ENCODE measurements around the gene MSANTD3. TPM values are rescaled to one million over a fixed set of nuclear protein-coding genes. Genes with fewer than 3 reads are reported as not detected.
"Not testable (repeated sequence)": the region's sequence is repeated elsewhere in the genome, so short reads cannot be mapped to it uniquely, and the experiment has no call there.

Gene MSANTD3
- total and polyA plus RNA-seq, 8 donors, result 19.9 to 31.7 (median 22.2) TPM

- Histone ChIP-seq H3K36me3 (peaks cover 0 to 11% of the 10 kb centered on the region in 2 donors), H3K4me3 (no peak overlapping the region), H3K27ac (no peak overlapping the region), H3K27me3 (no peaks in the 10 kb centered on the region), H3K9me3 (no peaks in the 10 kb centered on the region), H3K4me1 (no peaks in the 10 kb centered on the region)
- intact Hi-C loops (cut with DNase I), result no loop called here
- DNase-seq (peak in 3 of 4 donors; percentile 41 to 63 (median 51)), ATAC-seq (peak; percentile 78)
- peak; percentile 86 to 97 for TF ChIP-seq CTCF (IDR thresholded peaks at IDR 0.05)
Measured at GRCh38 chr9:100437860-100438805, 11.2 kb downstream of the MSANTD3 start.

- no peaks in the 10 kb centered on the region for H3K9me3 ChIP-seq
- no peaks in the 10 kb centered on the region for H3K27me3 ChIP-seq
- intact Hi-C loops (cut with DNase I), result no loop called here
- ATAC-seq (peak; percentile 86), DNase-seq (no peak)
- H3K27ac ChIP-seq, result peak overlapping the region in 1 of 2 donors; percentile 35
- H3K4me3 ChIP-seq, result no peak overlapping the region
- peaks cover 0 to 12% of the 10 kb centered on the region in 2 donors for H3K36me3 ChIP-seq
- TF ChIP-seq CTCF (IDR thresholded peaks at IDR 0.05), result no peak
- H3K4me1 ChIP-seq, result peaks cover 0 to 5% of the 10 kb centered on the region in 2 donors
Measured at GRCh38 chr9:100440071-100440470, 13.1 kb downstream of the MSANTD3 start.

- ATAC-seq; H3K27ac ChIP-seq; H3K4me1 ChIP-seq; H3K9me3 ChIP-seq; DNase-seq; intact Hi-C loops (cut with DNase I); H3K4me3 ChIP-seq; H3K27me3 ChIP-seq: not testable (repeated sequence)
- peaks cover 0 to 12% of the 10 kb centered on the region in 2 donors for H3K36me3 ChIP-seq
Measured at GRCh38 chr9:100440487-100440886, 13.5 kb downstream of the MSANTD3 start.

GRCh38 chr9:100441911-100442361 is 15.0 kb downstream of the MSANTD3 start:
- TF ChIP-seq CTCF (IDR thresholded peaks at IDR 0.05), result no peak
- intact Hi-C loops (cut with DNase I), result no loop called here
- DNase-seq, result no peak
- no peak overlapping the region for H3K4me3 ChIP-seq
- H3K27ac ChIP-seq, result no peak overlapping the region
- H3K27me3 ChIP-seq, result no peaks in the 10 kb centered on the region
- H3K9me3 ChIP-seq, result no peaks in the 10 kb centered on the region
- H3K36me3 ChIP-seq, result peaks cover 0 to 17% of the 10 kb centered on the region in 2 donors
- peaks cover 0 to 5% of the 10 kb centered on the region in 2 donors for H3K4me1 ChIP-seq
- no peak for ATAC-seq

- H3K27ac ChIP-seq, result no peak overlapping the region
- no peak for ATAC-seq
Measured at GRCh38 chr9:100443781-100444768, 17.1 kb downstream of the MSANTD3 start.

More at GRCh38 chr9:100443781-100444768, 17.1 kb downstream of the MSANTD3 start:
- Histone ChIP-seq H3K36me3 (peaks cover 0 to 17% of the 10 kb centered on the region in 2 donors), H3K4me3 (no peak overlapping the region), H3K9me3 (no peaks in the 10 kb centered on the region), H3K27me3 (no peaks in the 10 kb centered on the region), H3K4me1 (peaks cover 0 to 5% of the 10 kb centered on the region in 2 donors)
- no peak for DNase-seq
- TF ChIP-seq CTCF (IDR thresholded peaks at IDR 0.05), result no peak
- intact Hi-C loops (cut with DNase I), result no loop called here

All from left lung (tissue), 10 donors.